ENCODE measurements around the gene CA10. TPM values are rescaled to one million over a fixed set of nuclear protein-coding genes. Genes with fewer than 3 reads are reported as not detected.

CA10 gene
- total RNA-seq, 1 experiment from 2014 or later: not detected

DNA sequence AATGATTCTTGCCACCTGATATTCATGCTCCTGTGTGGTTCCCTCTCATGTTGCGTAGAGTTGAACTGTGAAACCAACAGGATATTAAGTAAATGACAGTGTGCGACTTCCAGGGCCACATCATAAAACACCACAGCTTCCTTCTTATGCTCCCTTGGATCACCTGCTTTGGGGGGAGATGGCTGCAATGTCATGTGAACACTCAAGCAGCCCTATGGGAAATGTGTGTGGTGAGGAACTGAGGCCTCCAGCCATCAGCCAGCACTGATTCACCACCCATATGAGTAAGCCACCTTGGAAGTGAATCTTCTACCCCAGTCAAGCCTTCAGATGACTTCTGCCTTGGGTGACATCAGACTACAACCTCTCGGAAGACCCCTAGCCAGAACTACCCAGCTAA lies 470.6 kb downstream of the CA10 start:
- H2AFZ ChIP-seq: no peak overlapping the region
- no peak for DNase-seq
- H3K9me2 ChIP-seq (ENCODE audit: insufficient read depth): no peaks in the 10 kb centered on the region
- intact Hi-C loops (cut with micrococcal nuclease; ENCODE audit: unreplicated experiment): no loop called here
- no peaks in the 10 kb centered on the region for H4K20me1 ChIP-seq (ENCODE audit: insufficient read depth)
- ChIA-PET POLR2A (ENCODE audit: unreplicated experiment) (no interaction called here), CTCF (no interaction called here)
- H3K4me1 ChIP-seq (replicated peaks; ENCODE audit: insufficient read depth): no peaks in the 10 kb centered on the region
- no TSS peak for BruUV-seq (replicated peaks)
- no peaks in the 10 kb centered on the region for H3K9me3 ChIP-seq (ENCODE audit: insufficient read depth, low read depth)
- TF ChIP-seq, protein P1, sequence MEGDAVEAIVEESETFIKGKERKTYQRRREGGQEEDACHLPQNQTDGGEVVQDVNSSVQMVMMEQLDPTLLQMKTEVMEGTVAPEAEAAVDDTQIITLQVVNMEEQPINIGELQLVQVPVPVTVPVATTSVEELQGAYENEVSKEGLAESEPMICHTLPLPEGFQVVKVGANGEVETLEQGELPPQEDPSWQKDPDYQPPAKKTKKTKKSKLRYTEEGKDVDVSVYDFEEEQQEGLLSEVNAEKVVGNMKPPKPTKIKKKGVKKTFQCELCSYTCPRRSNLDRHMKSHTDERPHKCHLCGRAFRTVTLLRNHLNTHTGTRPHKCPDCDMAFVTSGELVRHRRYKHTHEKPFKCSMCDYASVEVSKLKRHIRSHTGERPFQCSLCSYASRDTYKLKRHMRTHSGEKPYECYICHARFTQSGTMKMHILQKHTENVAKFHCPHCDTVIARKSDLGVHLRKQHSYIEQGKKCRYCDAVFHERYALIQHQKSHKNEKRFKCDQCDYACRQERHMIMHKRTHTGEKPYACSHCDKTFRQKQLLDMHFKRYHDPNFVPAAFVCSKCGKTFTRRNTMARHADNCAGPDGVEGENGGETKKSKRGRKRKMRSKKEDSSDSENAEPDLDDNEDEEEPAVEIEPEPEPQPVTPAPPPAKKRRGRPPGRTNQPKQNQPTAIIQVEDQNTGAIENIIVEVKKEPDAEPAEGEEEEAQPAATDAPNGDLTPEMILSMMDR (conservative IDR thresholded peaks at IDR 0.05): no peak
- no peak for TF ChIP-seq EZH2 (IDR thresholded peaks at IDR 0.05; ENCODE audit: low read depth)
- no peaks in the 10 kb centered on the region for H3K79me2 ChIP-seq (ENCODE audit: low read depth)
- H3K27ac ChIP-seq: no peak overlapping the region
- H3K4me2 ChIP-seq: no peak overlapping the region
- H3K36me3 ChIP-seq (ENCODE audit: low read depth): no peaks in the 10 kb centered on the region
- H3F3A ChIP-seq (ENCODE audit: insufficient read depth, low read depth): no peaks in the 10 kb centered on the region
- H3K4me3 ChIP-seq: no peak overlapping the region
- H3K27me3 ChIP-seq (ENCODE audit: insufficient read depth, low read depth): peaks cover 9% of the 10 kb centered on the region

DNA sequence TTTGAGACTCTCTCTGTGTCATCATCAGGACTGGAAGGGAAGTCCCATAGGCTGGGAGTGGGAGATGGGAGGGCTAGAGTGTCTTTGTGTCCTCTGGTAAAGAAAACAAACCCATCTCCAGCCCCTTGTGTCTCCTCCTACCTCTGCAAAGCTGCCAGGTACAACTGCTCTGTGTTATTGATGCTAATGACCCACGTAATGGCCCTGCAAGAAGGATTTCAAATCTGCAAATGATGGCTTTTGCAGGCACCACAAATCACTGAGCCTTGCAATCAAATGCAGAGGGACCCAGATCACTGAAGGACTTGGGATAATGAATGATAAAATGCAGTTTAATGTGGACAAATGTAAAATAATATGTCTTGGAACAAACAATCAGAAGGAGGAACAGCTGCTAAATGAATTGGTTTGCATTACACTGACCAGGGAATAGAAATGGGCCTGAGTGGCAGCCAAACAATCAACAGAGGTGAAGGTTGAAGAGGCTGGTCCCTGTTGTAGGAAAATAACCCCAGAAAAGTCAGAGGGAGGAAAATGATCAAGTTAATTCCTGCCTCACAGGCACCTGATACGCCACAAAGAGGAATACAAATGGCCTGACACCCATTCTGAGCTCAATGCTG lies 473.1 kb downstream of the CA10 start:
- H3F3A ChIP-seq (ENCODE audit: insufficient read depth, low read depth): no peaks in the 10 kb centered on the region
- no peak overlapping the region for H3K4me3 ChIP-seq
- no peak overlapping the region for H2AFZ ChIP-seq
- CTCF ChIA-PET: no interaction called here
- DNase-seq: no peak
- no peaks in the 10 kb centered on the region for H3K4me1 ChIP-seq (replicated peaks; ENCODE audit: insufficient read depth)
- no TSS peak for BruUV-seq (replicated peaks)
- intact Hi-C loops (cut with micrococcal nuclease; ENCODE audit: unreplicated experiment): no loop called here
- no peaks in the 10 kb centered on the region for H4K20me1 ChIP-seq (ENCODE audit: insufficient read depth)
- H3K4me2 ChIP-seq: no peak overlapping the region
- no peaks in the 10 kb centered on the region for H3K9me2 ChIP-seq (ENCODE audit: insufficient read depth)
- TF ChIP-seq, protein P1 (conservative IDR thresholded peaks at IDR 0.05): no peak
- no peak for TF ChIP-seq EZH2 (IDR thresholded peaks at IDR 0.05; ENCODE audit: low read depth)
- H3K79me2 ChIP-seq (ENCODE audit: low read depth): no peaks in the 10 kb centered on the region
- POLR2A ChIA-PET (ENCODE audit: unreplicated experiment): no interaction called here
- no peaks in the 10 kb centered on the region for H3K9me3 ChIP-seq (ENCODE audit: insufficient read depth, low read depth)
- H3K27ac ChIP-seq: no peak overlapping the region
- H3K27me3 ChIP-seq (ENCODE audit: insufficient read depth, low read depth): peaks cover 26% of the 10 kb centered on the region
- no peaks in the 10 kb centered on the region for H3K36me3 ChIP-seq (ENCODE audit: low read depth)

DNA sequence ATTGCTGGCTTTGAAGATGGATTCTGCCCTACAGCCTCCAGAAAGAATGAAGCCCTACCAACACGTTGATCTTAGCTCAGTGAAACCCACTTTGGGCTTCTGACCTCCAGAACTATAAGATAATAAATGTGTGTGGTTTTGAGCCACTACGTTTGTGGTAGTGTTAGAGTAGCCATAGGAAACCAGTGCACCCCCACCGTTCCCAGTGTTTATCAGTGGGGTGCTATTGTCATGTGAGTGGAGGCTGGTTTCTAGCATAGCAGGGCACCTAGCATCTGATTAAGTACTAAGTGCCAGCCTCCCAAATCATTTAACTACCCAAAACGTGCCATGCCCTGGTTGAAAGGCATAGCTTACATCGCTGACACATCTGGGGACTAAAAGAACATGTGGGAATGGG lies 474.3 kb downstream of the CA10 start:
- no peak overlapping the region for H3K4me2 ChIP-seq
- POLR2A ChIA-PET (ENCODE audit: unreplicated experiment): no interaction called here
- intact Hi-C loops (cut with micrococcal nuclease; ENCODE audit: unreplicated experiment): no loop called here
- DNase-seq: no peak
- H3K36me3 ChIP-seq (ENCODE audit: low read depth): no peaks in the 10 kb centered on the region
- H2AFZ ChIP-seq: no peak overlapping the region
- no peak overlapping the region for H3K27ac ChIP-seq
- no peaks in the 10 kb centered on the region for H3K9me2 ChIP-seq (ENCODE audit: insufficient read depth)
- H3K27me3 ChIP-seq (ENCODE audit: insufficient read depth, low read depth): peaks cover 26% of the 10 kb centered on the region
- H3K4me3 ChIP-seq: no peak overlapping the region
- H3K9me3 ChIP-seq (ENCODE audit: insufficient read depth, low read depth): no peaks in the 10 kb centered on the region
- TF ChIP-seq EZH2 (IDR thresholded peaks at IDR 0.05; ENCODE audit: low read depth): no peak
- TF ChIP-seq, protein P1 (conservative IDR thresholded peaks at IDR 0.05): no peak
- BruUV-seq (replicated peaks): no TSS peak
- no peaks in the 10 kb centered on the region for H3F3A ChIP-seq (ENCODE audit: insufficient read depth, low read depth)
- H3K79me2 ChIP-seq (ENCODE audit: low read depth): no peaks in the 10 kb centered on the region
- CTCF ChIA-PET: no interaction called here
- no peaks in the 10 kb centered on the region for H3K4me1 ChIP-seq (replicated peaks; ENCODE audit: insufficient read depth)
- no peaks in the 10 kb centered on the region for H4K20me1 ChIP-seq (ENCODE audit: insufficient read depth)

Data from PC-9 (cell line).